Hematopoietic multipotent progenitor cell treated with erythropoietin and hydrocortisone succinate and interleukin-3 and kit ligand, for 17 days (in vitro differentiated cells): ENCODE data around the gene HSPG2.
A peak's percentile ranks its signal among the peaks of the same experiment; 100 is the strongest.
"Not testable (repeated sequence)": the region's sequence is repeated elsewhere in the genome, so short reads cannot be mapped to it uniquely, and the experiment has no call there.

Source experiments
- DNase-seq: peaks from one replicate; pipeline ENCODE4 v3.0.0-alpha.2; 2015; ENCODE audit warnings: low spot score

Gene HSPG2

GRCh38 chr1:21937034-21937371 is at the start of gene HSPG2:
Gene HSPG2, minus strand, starts transcription at chr1:21937310. Its CDS starts 93 bp downstream, at chr1:21937217.
- no peak for DNase-seq

GRCh38 chr1:21986386-21986785 is 49.3 kb upstream of the HSPG2 start:
- not testable (repeated sequence) for DNase-seq

GRCh38 chr1:21985893-21986292 is 48.8 kb upstream of the HSPG2 start:
- DNase-seq: not testable (repeated sequence)

GRCh38 chr1:21983539-21983938 is 46.4 kb upstream of the HSPG2 start:
- DNase-seq: not testable (repeated sequence)

GRCh38 chr1:21982122-21982521 is 45.0 kb upstream of the HSPG2 start:
- not testable (repeated sequence) for DNase-seq

- not testable (repeated sequence) for DNase-seq
These were observed 44.1 kb upstream of the HSPG2 start for GRCh38 chr1:21981253-21981652.

- DNase-seq: not testable (repeated sequence)
These were observed 43.6 kb upstream of the HSPG2 start for GRCh38 chr1:21980515-21981220.

- DNase-seq: not testable (repeated sequence)
These were observed 41.1 kb upstream of the HSPG2 start for GRCh38 chr1:21978209-21978608.

- DNase-seq: not testable (repeated sequence)
These were observed 39.7 kb upstream of the HSPG2 start, which contains the start of gene CELA3B for GRCh38 chr1:21976703-21977239. Gene CELA3B, plus strand, starts transcription at chr1:21977022. Its CDS starts 18 bp downstream, at chr1:21977040.

GRCh38 chr1:21975296-21975695 is 38.2 kb upstream of the HSPG2 start:
- DNase-seq: not testable (repeated sequence)

- not testable (repeated sequence) for DNase-seq
These were observed 37.6 kb upstream of the HSPG2 start for GRCh38 chr1:21974699-21975098.

- DNase-seq: not testable (repeated sequence)
These were observed 36.8 kb upstream of the HSPG2 start for GRCh38 chr1:21973948-21974347.

GRCh38 chr1:21972973-21973441 is 35.9 kb upstream of the HSPG2 start:
- DNase-seq: not testable (repeated sequence)

- DNase-seq: not testable (repeated sequence)
These were observed 33.4 kb upstream of the HSPG2 start for GRCh38 chr1:21970523-21970922.

- DNase-seq: not testable (repeated sequence)
These were observed 32.0 kb upstream of the HSPG2 start for GRCh38 chr1:21969066-21969465.

GRCh38 chr1:21967216-21967615 is 30.1 kb upstream of the HSPG2 start:
- not testable (repeated sequence) for DNase-seq

GRCh38 chr1:21966247-21967000 is 29.3 kb upstream of the HSPG2 start:
- DNase-seq: no peak

GRCh38 chr1:21963477-21964217 is 26.5 kb upstream of the HSPG2 start:
- DNase-seq: peak; percentile 90

- no peak for DNase-seq
These were observed 24.7 kb upstream of the HSPG2 start for GRCh38 chr1:21961799-21962198.

GRCh38 chr1:21961337-21961736 is 24.2 kb upstream of the HSPG2 start:
- no peak for DNase-seq

- no peak for DNase-seq
These were observed 19.8 kb upstream of the HSPG2 start for GRCh38 chr1:21956720-21957552.
